ENCODE results near the gene PAK3.

- TF ChIP-seq, protein P1, sequence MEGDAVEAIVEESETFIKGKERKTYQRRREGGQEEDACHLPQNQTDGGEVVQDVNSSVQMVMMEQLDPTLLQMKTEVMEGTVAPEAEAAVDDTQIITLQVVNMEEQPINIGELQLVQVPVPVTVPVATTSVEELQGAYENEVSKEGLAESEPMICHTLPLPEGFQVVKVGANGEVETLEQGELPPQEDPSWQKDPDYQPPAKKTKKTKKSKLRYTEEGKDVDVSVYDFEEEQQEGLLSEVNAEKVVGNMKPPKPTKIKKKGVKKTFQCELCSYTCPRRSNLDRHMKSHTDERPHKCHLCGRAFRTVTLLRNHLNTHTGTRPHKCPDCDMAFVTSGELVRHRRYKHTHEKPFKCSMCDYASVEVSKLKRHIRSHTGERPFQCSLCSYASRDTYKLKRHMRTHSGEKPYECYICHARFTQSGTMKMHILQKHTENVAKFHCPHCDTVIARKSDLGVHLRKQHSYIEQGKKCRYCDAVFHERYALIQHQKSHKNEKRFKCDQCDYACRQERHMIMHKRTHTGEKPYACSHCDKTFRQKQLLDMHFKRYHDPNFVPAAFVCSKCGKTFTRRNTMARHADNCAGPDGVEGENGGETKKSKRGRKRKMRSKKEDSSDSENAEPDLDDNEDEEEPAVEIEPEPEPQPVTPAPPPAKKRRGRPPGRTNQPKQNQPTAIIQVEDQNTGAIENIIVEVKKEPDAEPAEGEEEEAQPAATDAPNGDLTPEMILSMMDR (IDR thresholded peaks at IDR 0.05; ENCODE audit: low read depth, low read length, poor library complexity, severe bottlenecking), result peak; percentile 32
- TF ChIP-seq EZH2phosphoT487 (IDR thresholded peaks at IDR 0.05; ENCODE audit: borderline replicate concordance, low read length), result no peak
Observed at GRCh38 chrX:111244235-111244750, 148.3 kb downstream of the PAK3 start.

Data from DOHH2 (cell line).